Sigmoid colon (tissue), 7 donors: ENCODE results near the gene TNS1. TPM values are rescaled to one million over a fixed set of nuclear protein-coding genes. Genes with fewer than 3 reads are reported as not detected.

Experiments used
- DNase-seq: peaks from one replicate; pipeline ENCODE4 v3.0.0-alpha.2; 2019
- H3K27ac ChIP-seq, 4 donors: fragments of 200-600 bp; sonication (generic); one replicate each; pipeline ENCODE4 v1.5.1; 2016 to 2019; ENCODE audit warnings: mild to moderate bottlenecking in 1 of 4
- H3K27me3 ChIP-seq, 3 donors: fragments of 200-600 bp; sonication (generic); one replicate each; pipeline ENCODE4 v1.5.1; 2019; ENCODE audit warnings: mild to moderate bottlenecking in 1 of 3
- H3K36me3 ChIP-seq, 4 donors: fragments of 200-600 bp; sonication (generic); one replicate each; pipeline ENCODE4 v1.5.1; 2016 to 2019
- H3K4me1 ChIP-seq, 4 donors: fragments of 200-600 bp; sonication (generic); one replicate each; pipeline ENCODE4 v1.5.1; 2017 to 2019
- H3K4me3 ChIP-seq, 4 donors: fragments of 200-600 bp; sonication (generic); one replicate each; pipeline ENCODE4 v1.5.1; 2017 to 2019; ENCODE audit warnings: mild to moderate bottlenecking in 2 of 4, moderate library complexity in 1 of 4
- H3K9me3 ChIP-seq, 4 donors: fragments of 200-600 bp in 3 of 4; sonication (generic) in 3 of 4; one replicate each; pipeline versions ENCODE4 v1.5.1 to v1.6.1; 2013 to 2019
- EP300 ChIP-seq, 4 donors: sonication (generic); formaldehyde crosslinking; IDR thresholded peaks; one replicate each; pipeline ENCODE4 v1.6.1; 2017; ENCODE audit warnings: antibody characterized with exemption in 4 of 4
- POLR2A ChIP-seq, 2 donors: fragments of 450-650 bp; IDR thresholded peaks; one replicate each; pipeline ENCODE4 v1.6.1; 2016; ENCODE audit warnings: antibody characterized with exemption in 2 of 2, mild to moderate bottlenecking in 2 of 2, moderate library complexity in 2 of 2
- POLR2AphosphoS5 ChIP-seq, 4 donors: sonication (generic); formaldehyde crosslinking; IDR thresholded peaks; one replicate each; pipeline ENCODE4 v1.6.1; 2017; ENCODE audit warnings: antibody characterized with exemption in 4 of 4
- WGBS, 2 donors: extraction: QIAGEN DNeasy Blood & Tissue Kit; methylation state at CpG; one replicate each; pipeline ENCODE4 v1.1.7; 2013; 5-methylcytosine and 5-hydroxymethylcytosine counted together
- intact Hi-C: fragments of 100-400 bp; cut with DNase I; formaldehyde crosslinking; loops from one replicate; pipeline ENCODE4 v1.15.1; 2023
- polyA plus RNA-seq, 3 donors: library from polyadenylated mRNA; stranded (reverse); fragments of 200-250 nt; gene quantifications; one replicate each; pipeline ENCODE4 v1.2.3, GENCODE V29; 2013
- total RNA-seq, 4 donors: library from RNA; depleted of rRNA; stranded (reverse); fragments of >200 nt; gene quantifications; one replicate each; pipeline ENCODE4 v1.1.0, GENCODE V29; 2016
- TF ChIP-seq, protein P1 (sequence below), 4 experiments: fragments of 450-650 bp in 3 of 4; fragments of 200-600 bp in 1 of 4; IDR thresholded peaks; one replicate each; pipeline ENCODE4 v1.5.1; 2016 to 2019; ENCODE audit warnings: antibody characterized with exemption in 4 of 4, mild to moderate bottlenecking in 3 of 4, moderate library complexity in 2 of 4
- donor health status: healthy with polysubstance abuse.
- donor health status: Bipolar disorder and iron deficiency.
- donor health status: healthy.

TNS1 gene
- total and polyA plus RNA-seq, 7 donors = 3.7 to 1,607 (median 444) TPM

GRCh38 chr2:217940261-217941220 is 62.3 kb downstream of the TNS1 start:
- Histone ChIP-seq H3K27me3 (no peaks in the 10 kb centered on the region), H3K4me1 (peaks cover 0 to 90% (median 60%) of the 10 kb centered on the region in 4 donors), H3K9me3 (no peaks in the 10 kb centered on the region), H3K27ac (peak overlapping the region; percentile 94 to 98 (median 98)), H3K4me3 (peak overlapping the region; percentile 56 to 85 (median 80)), H3K36me3 (peaks cover 0 to 8% (median 0%) of the 10 kb centered on the region in 4 donors)
- 83 to 91% methylated on average over 13 of the region's 13 CpGs for WGBS, 2 donors
- DNase-seq = no peak
- no peak for TF ChIP-seq EP300 (IDR thresholded peaks at IDR 0.05)
- peak in 2 of 4 donors; percentile 12 to 20 for TF ChIP-seq POLR2AphosphoS5 (IDR thresholded peaks at IDR 0.05)
- intact Hi-C loops = loop anchor here (2.0 kb wide), 1 partner anchor 38 kb away; no protein-coding TSS in a partner anchor

DNA sequence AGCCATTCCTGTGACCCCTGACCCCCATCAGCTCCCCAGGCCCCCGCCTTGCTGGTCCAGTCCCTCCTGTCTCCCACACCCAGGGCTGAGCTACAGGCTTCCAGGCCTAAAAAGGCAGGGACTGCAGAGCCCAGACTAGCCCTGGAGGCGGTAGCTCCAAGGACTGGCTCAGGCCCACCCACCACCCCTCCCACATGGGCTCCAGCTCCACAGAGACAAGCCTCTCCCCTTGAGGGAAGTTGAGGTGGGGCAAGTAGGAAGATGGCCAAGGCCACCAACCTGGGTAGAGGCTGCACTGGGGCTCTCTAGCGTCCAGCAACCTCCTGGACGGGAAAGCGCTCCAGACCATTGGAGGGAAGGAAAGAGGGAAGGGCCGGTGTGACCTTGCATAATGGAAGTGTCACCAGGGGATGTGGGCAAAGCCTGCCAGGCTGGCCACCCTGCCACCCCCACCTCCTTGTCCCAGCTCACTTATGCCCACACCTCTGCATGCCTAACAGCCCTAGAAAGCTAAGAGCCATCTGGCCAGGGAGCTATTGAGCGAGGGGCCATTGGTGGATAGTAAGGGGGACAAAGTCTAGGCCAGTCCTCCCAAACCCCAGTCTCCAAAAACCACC is 63.1 kb downstream of the TNS1 start:
- DNase-seq = peak; percentile 92
- intact Hi-C loops = loop anchor here (2.0 kb wide), 1 partner anchor 37 kb away; no protein-coding TSS in a partner anchor
- 83 to 88% methylated on average over 7 of the region's 7 CpGs for WGBS, 2 donors
- peaks cover 0 to 90% (median 60%) of the 10 kb centered on the region in 4 donors for H3K4me1 ChIP-seq
- TF ChIP-seq POLR2AphosphoS5 (IDR thresholded peaks at IDR 0.05) (peak; percentile 81 to 94 (median 88)), EP300 (IDR thresholded peaks at IDR 0.05) (no peak), POLR2A (IDR thresholded peaks at IDR 0.05) (peak; percentile 59 to 80)
- TF ChIP-seq, protein P1, sequence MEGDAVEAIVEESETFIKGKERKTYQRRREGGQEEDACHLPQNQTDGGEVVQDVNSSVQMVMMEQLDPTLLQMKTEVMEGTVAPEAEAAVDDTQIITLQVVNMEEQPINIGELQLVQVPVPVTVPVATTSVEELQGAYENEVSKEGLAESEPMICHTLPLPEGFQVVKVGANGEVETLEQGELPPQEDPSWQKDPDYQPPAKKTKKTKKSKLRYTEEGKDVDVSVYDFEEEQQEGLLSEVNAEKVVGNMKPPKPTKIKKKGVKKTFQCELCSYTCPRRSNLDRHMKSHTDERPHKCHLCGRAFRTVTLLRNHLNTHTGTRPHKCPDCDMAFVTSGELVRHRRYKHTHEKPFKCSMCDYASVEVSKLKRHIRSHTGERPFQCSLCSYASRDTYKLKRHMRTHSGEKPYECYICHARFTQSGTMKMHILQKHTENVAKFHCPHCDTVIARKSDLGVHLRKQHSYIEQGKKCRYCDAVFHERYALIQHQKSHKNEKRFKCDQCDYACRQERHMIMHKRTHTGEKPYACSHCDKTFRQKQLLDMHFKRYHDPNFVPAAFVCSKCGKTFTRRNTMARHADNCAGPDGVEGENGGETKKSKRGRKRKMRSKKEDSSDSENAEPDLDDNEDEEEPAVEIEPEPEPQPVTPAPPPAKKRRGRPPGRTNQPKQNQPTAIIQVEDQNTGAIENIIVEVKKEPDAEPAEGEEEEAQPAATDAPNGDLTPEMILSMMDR (IDR thresholded peaks at IDR 0.05) = no peak
- H3K9me3 ChIP-seq = no peaks in the 10 kb centered on the region
- H3K27ac ChIP-seq = peak overlapping the region; percentile 94 to 98 (median 98)
- H3K4me3 ChIP-seq = peak overlapping the region; percentile 56 to 85 (median 80)
- H3K36me3 ChIP-seq = peaks cover 0 to 8% (median 0%) of the 10 kb centered on the region in 4 donors
- H3K27me3 ChIP-seq = no peaks in the 10 kb centered on the region

DNA sequence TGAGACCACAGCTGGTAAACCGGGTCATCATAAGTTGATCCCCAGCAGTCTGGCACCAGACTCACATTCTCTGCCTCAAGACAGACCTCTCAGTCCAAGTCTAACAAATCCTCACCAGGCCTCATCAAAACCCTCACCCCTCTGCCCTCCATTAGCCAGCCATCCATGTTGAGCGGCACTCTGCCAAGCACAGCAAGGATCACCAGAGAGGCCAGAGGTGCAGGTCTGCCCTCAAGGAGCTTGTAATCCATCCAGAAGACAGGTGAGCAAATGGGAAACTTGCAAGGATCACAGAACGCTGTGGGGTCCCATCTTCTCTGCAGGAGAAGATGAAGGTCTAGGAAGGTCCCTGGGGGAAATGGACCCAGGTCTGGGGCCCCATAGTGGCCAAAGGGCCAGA is 63.6 kb downstream of the TNS1 start:
- WGBS, 2 donors = 91 to 92% methylated on average over 3 of the region's 3 CpGs
- peak overlapping the region; percentile 94 to 98 (median 98) for H3K27ac ChIP-seq
- no peak for DNase-seq
- TF ChIP-seq EP300 (IDR thresholded peaks at IDR 0.05) = no peak
- TF ChIP-seq POLR2AphosphoS5 (IDR thresholded peaks at IDR 0.05) = no peak
- TF ChIP-seq POLR2A (IDR thresholded peaks at IDR 0.05) = no peak
- TF ChIP-seq, protein P1 (IDR thresholded peaks at IDR 0.05) = no peak
- peaks cover 0 to 8% (median 0%) of the 10 kb centered on the region in 4 donors for H3K36me3 ChIP-seq
- H3K4me3 ChIP-seq = peak overlapping the region; percentile 56 to 85 (median 80)
- intact Hi-C loops = no loop called here
- H3K27me3 ChIP-seq = no peaks in the 10 kb centered on the region
- no peaks in the 10 kb centered on the region for H3K9me3 ChIP-seq
- H3K4me1 ChIP-seq = peaks cover 0 to 90% (median 60%) of the 10 kb centered on the region in 4 donors

DNA sequence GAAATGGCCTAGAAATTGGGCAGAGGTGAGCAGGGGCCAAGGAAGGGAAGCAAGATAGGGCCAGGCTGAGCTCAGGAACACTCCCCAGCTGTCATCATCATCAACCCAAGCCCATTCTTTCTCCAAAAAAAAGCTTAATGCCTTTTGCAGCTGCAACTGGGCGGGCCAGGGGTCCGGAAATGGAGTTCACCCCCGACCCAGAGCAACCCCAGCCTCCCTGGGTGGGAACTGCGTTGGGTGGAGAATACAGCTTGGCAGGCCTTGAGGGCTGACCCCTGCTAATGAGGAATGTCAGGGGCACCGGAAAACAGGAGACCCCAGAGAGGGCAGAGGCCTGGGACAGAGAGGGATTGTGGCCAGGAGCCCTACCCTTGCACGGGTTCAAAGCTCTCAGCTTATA is 64.8 kb downstream of the TNS1 start:
- no peak for DNase-seq
- Histone ChIP-seq H3K27ac (peak overlapping the region; percentile 94 to 98 (median 98)), H3K9me3 (no peaks in the 10 kb centered on the region), H3K4me1 (peaks cover 0 to 97% (median 70%) of the 10 kb centered on the region in 4 donors), H3K4me3 (peak overlapping the region; percentile 56 to 85 (median 80)), H3K36me3 (peaks cover 0 to 8% (median 0%) of the 10 kb centered on the region in 4 donors), H3K27me3 (no peaks in the 10 kb centered on the region)
- intact Hi-C loops = no loop called here
- TF ChIP-seq EP300 (IDR thresholded peaks at IDR 0.05) (no peak), POLR2A (IDR thresholded peaks at IDR 0.05) (no peak), POLR2AphosphoS5 (IDR thresholded peaks at IDR 0.05) (peak in 2 of 4 donors; percentile 6 to 51)
- TF ChIP-seq, protein P1 (IDR thresholded peaks at IDR 0.05) = no peak
- 73 to 81% methylated on average over 6 of the region's 6 CpGs for WGBS, 2 donors
